CD8-positive, alpha-beta memory T cell (primary cell): ENCODE data around the gene PDZD7. TPM values are rescaled to one million over a fixed set of nuclear protein-coding genes. Genes with fewer than 3 reads are reported as not detected.

ENCODE experiments used
- CTCF ChIA-PET: fragments of 350-600 bp; sonication (Branson Sonifier 250); formaldehyde crosslinking; loops from one replicate; lab custom pipeline; 2021; ENCODE audit warnings: antibody characterized with exemption; lab: Charles Lee
- POLR2A ChIA-PET: fragments of 350-600 bp; sonication (Branson Sonifier 250); formaldehyde crosslinking; loops from one replicate; lab custom pipeline; 2021; ENCODE audit warnings: antibody characterized with exemption; lab: Charles Lee
- DNase-seq, 5 donors: peaks; one replicate each; pipeline versions ENCODE4 v3.0.0 to v3.0.0-alpha.2; 2020 to 2022; ENCODE audit warnings: mixed read lengths in 1 of 5
- H3K27ac ChIP-seq: one replicate; pipeline ENCODE4 v1.7.0; 2013; ENCODE audit warnings: low read depth, mild to moderate bottlenecking, low read length, moderate library complexity
- H3K27me3 ChIP-seq: 2 replicates; pipeline ENCODE4 v1.7.0; 2013; ENCODE audit warnings: low read length, mild to moderate bottlenecking; ENCODE audit not compliant: insufficient read depth, poor library complexity, severe bottlenecking
- H3K36me3 ChIP-seq: 2 replicates; pipeline ENCODE4 v1.7.0; 2013; ENCODE audit warnings: mild to moderate bottlenecking, low read length, moderate library complexity; ENCODE audit not compliant: insufficient read depth
- H3K4me1 ChIP-seq: 2 replicates; pipeline ENCODE4 v1.7.0; 2013; ENCODE audit warnings: mild to moderate bottlenecking, low read length, moderate library complexity; ENCODE audit not compliant: insufficient read depth
- H3K4me3 ChIP-seq: 2 replicates; pipeline ENCODE4 v1.7.0; 2013; ENCODE audit warnings: mild to moderate bottlenecking, low read length
- H3K9me3 ChIP-seq: 2 replicates; pipeline ENCODE4 v1.7.0; 2013; ENCODE audit warnings: mild to moderate bottlenecking, low read length
- H3K27ac Mint-ChIP-seq, 8 donors: one replicate each; pipeline ENCODE4 v1.8.0; 2020 to 2021; ENCODE audit warnings: mixed read lengths in 8 of 8, mild to moderate bottlenecking in 6 of 8, inconsistent platforms in 3 of 8, moderate library complexity in 3 of 8
- H3K27me3 Mint-ChIP-seq, 2 donors: one replicate each; pipeline ENCODE4 v1.8.0; 2020 to 2021; ENCODE audit warnings: mixed read lengths in 2 of 2, mild to moderate bottlenecking in 1 of 2, moderate library complexity in 1 of 2
- H3K36me3 Mint-ChIP-seq, 3 donors: one replicate each; pipeline ENCODE4 v1.8.0; 2020 to 2021; ENCODE audit warnings: mixed read lengths in 3 of 3, inconsistent platforms in 1 of 3, mild to moderate bottlenecking in 1 of 3
- H3K4me1 Mint-ChIP-seq, 3 donors: one replicate each; pipeline ENCODE4 v1.8.0; 2020 to 2021; ENCODE audit warnings: mixed read lengths in 3 of 3, inconsistent platforms in 1 of 3, mild to moderate bottlenecking in 1 of 3
- H3K4me3 Mint-ChIP-seq, 7 donors: one replicate each; pipeline ENCODE4 v1.8.0; 2020 to 2021; ENCODE audit warnings: mixed read lengths in 7 of 7, mild to moderate bottlenecking in 6 of 7, moderate library complexity in 4 of 7, inconsistent platforms in 2 of 7
- H3K9me3 Mint-ChIP-seq, 5 donors: one replicate each; pipeline ENCODE4 v1.8.0; 2020 to 2022; ENCODE audit warnings: mixed read lengths in 5 of 5, mild to moderate bottlenecking in 3 of 5, moderate library complexity in 2 of 5, inconsistent platforms in 1 of 5
- polyA plus RNA-seq: library from polyadenylated mRNA; unstranded; fragments of 300-500 nt; fragmentation: Illumina TruSeq; gene quantifications from one replicate; pipeline ENCODE4 v1.2.3, GENCODE V29; 2021
- total RNA-seq, 2 experiments: library from RNA; stranded (reverse); gene quantifications; one replicate each; pipeline ENCODE4 v1.2.3, GENCODE V29; 2021

The PDZD7 gene
- total RNA-seq: under 1 TPM; 0.31 to 0.33 TPM
- 0.23 TPM for polyA plus RNA-seq

DNA sequence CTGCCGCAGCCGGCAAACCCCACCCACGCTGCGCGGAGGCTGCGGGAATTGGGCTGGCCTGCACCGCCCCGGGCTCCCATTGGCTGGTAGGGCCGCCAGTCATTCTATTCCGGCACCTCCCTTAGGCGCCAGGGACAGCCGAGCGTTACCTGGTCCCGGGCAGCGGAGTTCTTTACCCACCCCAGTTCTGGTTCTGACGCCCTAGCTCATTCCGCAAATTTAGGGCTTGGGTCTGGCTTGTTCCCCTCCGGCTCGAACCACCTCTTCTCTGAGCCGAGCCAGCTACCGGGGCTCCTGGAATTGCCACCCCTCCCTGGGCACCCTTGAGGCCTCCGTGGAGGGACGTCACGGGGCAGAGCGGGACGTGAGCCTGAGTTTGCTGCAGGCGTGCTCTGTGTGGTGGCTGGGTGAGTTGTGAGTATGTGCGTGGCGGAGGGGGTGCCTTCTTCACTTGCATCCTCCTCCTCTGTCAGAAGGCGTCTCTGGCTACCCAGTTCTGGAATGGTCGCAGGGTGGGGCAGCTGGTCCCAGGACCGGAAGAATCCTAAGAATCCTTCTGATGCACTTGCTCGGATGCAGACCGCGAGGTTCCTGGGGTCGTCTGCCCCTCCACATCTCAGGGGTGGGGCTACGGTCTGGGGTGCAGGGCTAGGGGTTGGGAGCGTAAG lies at the start of gene PDZD7, which contains the start of gene SFXN3:
Gene PDZD7, minus strand, starts transcription at position 2 of the 668 bp plus-strand sequence. CDS start 910 bp downstream, outside the sequence.
Gene SFXN3, plus strand, starts transcription at position 107 of the 668 bp plus-strand sequence. CDS start 3,461 bp downstream, outside the sequence.
- peak; percentile 94 to 97 (median 95) for DNase-seq
- peak within 1 kb of the TSS; percentile 94 to 100 (median 98) for H3K27ac Mint-ChIP-seq
- H3K9me3 Mint-ChIP-seq: no peaks in the 10 kb centered on the region
- H3K4me3 ChIP-seq: peak within 1 kb of the TSS; percentile 85
- no peaks in the 10 kb centered on the region for H3K9me3 ChIP-seq
- H3K36me3 Mint-ChIP-seq: peaks cover 0 to 35% (median 5%) of the 10 kb centered on the region in 3 donors
- H3K36me3 ChIP-seq: no peaks in the 10 kb centered on the region
- ChIA-PET CTCF (interaction anchor here (0.8 to 6.4 kb wide), 15 partner anchors 10 to 63 kb away, joined by 3 to 54 read pairs (median 4); partner anchors contain the start of gene KAZALD1), POLR2A (interaction anchor here (0.5 to 1.9 kb wide), 10 partner anchors 10 to 1604 kb away, joined by 3 to 9 read pairs (median 3); no protein-coding TSS in a partner anchor)
- peaks cover 15% of the 10 kb centered on the region for H3K4me1 ChIP-seq
- H3K27me3 Mint-ChIP-seq: peaks cover 3 to 5% of the 10 kb centered on the region in 2 donors
- no peaks in the 10 kb centered on the region for H3K27me3 ChIP-seq
- peak within 1 kb of the TSS; percentile 94 for H3K27ac ChIP-seq
- H3K4me3 Mint-ChIP-seq: peak within 1 kb of the TSS; percentile 92 to 98 (median 93)
- peaks cover 18 to 25% (median 22%) of the 10 kb centered on the region in 3 donors for H3K4me1 Mint-ChIP-seq

DNA sequence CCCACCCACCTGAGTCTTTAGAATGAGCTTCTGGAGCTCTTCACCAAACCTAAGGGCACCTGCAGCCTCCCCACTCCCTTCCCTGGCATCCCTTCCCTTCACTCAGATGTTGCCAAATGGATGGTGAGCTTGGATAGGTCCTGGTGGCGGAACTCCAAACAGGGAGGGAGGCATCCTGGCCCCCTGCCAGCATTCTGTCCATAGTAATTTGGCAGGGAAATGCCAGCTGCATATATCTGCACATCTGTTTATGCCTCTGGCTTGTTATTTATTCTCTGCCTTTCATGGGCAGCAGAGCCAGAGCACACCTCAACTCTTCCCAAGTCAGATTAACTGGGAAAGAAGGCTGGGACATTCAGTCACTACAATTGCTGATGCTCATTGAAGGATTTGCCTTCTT lies 48.9 kb upstream of the PDZD7 start:
- ChIA-PET CTCF (interaction anchor here (0.6 to 1.5 kb wide), 4 partner anchors 12 to 490 kb away, joined by 3 to 7 read pairs (median 4); no protein-coding TSS in a partner anchor), POLR2A (no interaction called here)
- Mint-ChIP-seq H3K4me1 (no peaks in the 10 kb centered on the region), H3K27ac (no peak overlapping the region), H3K36me3 (no peaks in the 10 kb centered on the region), H3K27me3 (peaks cover 22 to 73% of the 10 kb centered on the region in 2 donors), H3K9me3 (no peaks in the 10 kb centered on the region), H3K4me3 (no peak overlapping the region)
- no peaks in the 10 kb centered on the region for H3K9me3 ChIP-seq
- no peak overlapping the region for H3K4me3 ChIP-seq
- no peak for DNase-seq
- no peak overlapping the region for H3K27ac ChIP-seq
- H3K36me3 ChIP-seq: no peaks in the 10 kb centered on the region
- no peaks in the 10 kb centered on the region for H3K4me1 ChIP-seq
- no peaks in the 10 kb centered on the region for H3K27me3 ChIP-seq

DNA sequence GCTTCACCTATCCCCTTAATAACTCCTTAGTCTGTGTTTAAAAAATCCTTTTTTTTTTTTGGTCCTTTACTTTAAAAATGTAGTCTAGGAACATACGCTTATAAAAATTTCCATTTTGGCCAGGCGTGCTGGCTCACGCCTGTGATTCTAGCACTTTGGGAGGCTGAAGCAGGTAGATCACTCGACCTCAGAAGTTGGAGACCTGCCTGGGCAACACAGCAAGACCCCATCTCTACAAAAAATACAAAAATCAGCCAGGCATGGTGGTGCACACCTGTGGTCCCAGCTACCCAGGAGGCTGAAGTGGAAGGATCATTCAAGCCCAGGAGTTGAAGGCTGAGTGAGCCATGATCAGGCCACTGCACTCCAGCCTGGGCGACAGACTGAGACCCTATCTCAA lies 45.7 kb upstream of the PDZD7 start:
- Histone ChIP-seq H3K27me3 (no peaks in the 10 kb centered on the region), H3K27ac (no peak overlapping the region), H3K4me1 (no peaks in the 10 kb centered on the region), H3K4me3 (no peak overlapping the region), H3K36me3 (no peaks in the 10 kb centered on the region), H3K9me3 (no peaks in the 10 kb centered on the region)
- Mint-ChIP-seq H3K27ac (no peak overlapping the region), H3K9me3 (no peaks in the 10 kb centered on the region), H3K27me3 (peaks cover 31 to 80% of the 10 kb centered on the region in 2 donors), H3K4me3 (no peak overlapping the region), H3K4me1 (no peaks in the 10 kb centered on the region), H3K36me3 (no peaks in the 10 kb centered on the region)
- POLR2A ChIA-PET: no interaction called here
- DNase-seq: no peak
- CTCF ChIA-PET: interaction anchor here (0.8 to 1.8 kb wide), 2 partner anchors 19 to 66 kb away, joined by 3 to 4 read pairs; no protein-coding TSS in a partner anchor

DNA sequence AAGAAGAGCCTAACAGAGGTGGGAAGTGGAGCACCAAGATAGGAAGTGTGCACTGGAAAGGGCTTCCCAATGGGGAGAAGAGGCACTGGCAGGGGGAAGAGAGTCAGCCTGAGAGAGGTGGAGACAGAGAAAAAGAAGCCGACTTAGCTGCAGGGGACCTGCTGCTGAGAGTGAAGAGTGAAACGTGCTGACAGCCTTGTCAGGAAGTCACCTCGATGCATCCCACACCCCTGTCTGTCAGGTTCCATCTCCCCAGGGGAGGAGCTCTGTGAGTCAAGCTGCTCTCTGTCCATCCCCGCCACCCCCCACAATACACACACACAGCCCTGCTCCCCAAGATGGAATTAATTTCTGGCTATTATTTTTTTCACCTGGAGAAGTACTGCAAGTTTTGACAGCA lies 44.8 kb upstream of the PDZD7 start:
- no peaks in the 10 kb centered on the region for H3K9me3 Mint-ChIP-seq
- Histone ChIP-seq H3K4me1 (no peaks in the 10 kb centered on the region), H3K36me3 (no peaks in the 10 kb centered on the region), H3K27ac (no peak overlapping the region), H3K4me3 (no peak overlapping the region), H3K9me3 (no peaks in the 10 kb centered on the region), H3K27me3 (no peaks in the 10 kb centered on the region)
- ChIA-PET POLR2A (no interaction called here), CTCF (interaction anchor here (0.7 to 2.0 kb wide), 4 partner anchors 20 to 66 kb away, joined by 3 to 10 read pairs (median 4); no protein-coding TSS in a partner anchor)
- no peaks in the 10 kb centered on the region for H3K36me3 Mint-ChIP-seq
- H3K27me3 Mint-ChIP-seq: peaks cover 26 to 75% of the 10 kb centered on the region in 2 donors
- no peak overlapping the region for H3K4me3 Mint-ChIP-seq
- no peaks in the 10 kb centered on the region for H3K4me1 Mint-ChIP-seq
- no peak for DNase-seq
- no peak overlapping the region for H3K27ac Mint-ChIP-seq

DNA sequence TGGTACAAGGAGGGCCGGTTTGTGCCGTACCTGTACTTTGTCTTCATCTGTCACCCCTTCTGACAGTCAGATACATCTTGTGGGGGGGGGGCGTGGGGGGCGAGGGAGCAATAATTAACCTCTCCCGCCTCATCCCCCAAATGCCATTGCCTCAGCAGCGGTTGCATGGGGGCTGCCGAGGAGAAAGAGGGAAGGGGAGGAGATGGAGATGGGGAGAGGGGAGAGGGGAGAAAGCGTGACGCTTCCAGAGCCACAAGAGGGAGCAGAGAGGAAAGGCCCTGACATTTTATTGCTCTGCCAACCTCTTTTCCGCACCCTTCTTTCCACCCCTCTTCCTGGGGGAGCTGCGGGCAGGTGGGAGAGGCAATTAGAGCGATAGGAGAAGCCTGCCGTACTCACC lies 42.7 kb upstream of the PDZD7 start:
- H3K27me3 Mint-ChIP-seq: peaks cover 23 to 59% of the 10 kb centered on the region in 2 donors

DNA sequence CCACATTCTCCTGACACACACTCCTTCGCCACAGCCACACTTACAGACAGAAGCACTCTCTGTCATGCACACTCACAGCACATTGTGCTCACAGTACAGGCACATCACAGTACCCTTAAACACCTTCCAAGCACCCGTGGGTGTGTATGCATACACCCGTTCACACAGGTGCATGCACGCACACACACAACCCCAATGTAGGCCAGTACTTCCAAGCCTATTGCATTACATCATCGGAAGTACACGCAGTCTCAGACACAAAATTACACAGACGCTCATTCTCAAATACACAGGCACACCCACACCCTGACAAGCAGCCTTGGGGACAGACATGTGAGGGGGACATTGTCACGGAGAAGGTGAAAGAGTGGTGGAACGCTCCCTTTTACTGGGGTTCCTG lies 42.0 kb upstream of the PDZD7 start:
- peaks cover 21 to 53% of the 10 kb centered on the region in 2 donors for H3K27me3 Mint-ChIP-seq
- no peak overlapping the region for H3K27ac ChIP-seq
- no peaks in the 10 kb centered on the region for H3K4me1 ChIP-seq
- no peaks in the 10 kb centered on the region for H3K9me3 Mint-ChIP-seq
- no peak overlapping the region for H3K4me3 Mint-ChIP-seq
- no peak overlapping the region for H3K4me3 ChIP-seq
- no peaks in the 10 kb centered on the region for H3K36me3 Mint-ChIP-seq
- no peaks in the 10 kb centered on the region for H3K9me3 ChIP-seq
- peak overlapping the region in 1 of 8 donors; percentile 16 for H3K27ac Mint-ChIP-seq
- CTCF ChIA-PET: no interaction called here
- no peaks in the 10 kb centered on the region for H3K27me3 ChIP-seq
- H3K4me1 Mint-ChIP-seq: peaks cover 0 to under 1% (median under 1%) of the 10 kb centered on the region in 3 donors
- H3K36me3 ChIP-seq: no peaks in the 10 kb centered on the region
- POLR2A ChIA-PET: no interaction called here
- DNase-seq: no peak

More for the DNA sequence above, 42.7 kb upstream of the PDZD7 start:
- H3K4me3 ChIP-seq: no peak overlapping the region
- no peak overlapping the region for H3K27ac ChIP-seq
- H3K9me3 Mint-ChIP-seq: no peaks in the 10 kb centered on the region
- ChIA-PET CTCF (interaction anchor here (0.7 to 2.1 kb wide), 4 partner anchors 9 to 73 kb away, joined by 3 to 10 read pairs (median 5); no protein-coding TSS in a partner anchor), POLR2A (no interaction called here)
- no peaks in the 10 kb centered on the region for H3K36me3 ChIP-seq
- H3K4me3 Mint-ChIP-seq: no peak overlapping the region
- DNase-seq: no peak
- H3K36me3 Mint-ChIP-seq: no peaks in the 10 kb centered on the region
- no peaks in the 10 kb centered on the region for H3K9me3 ChIP-seq
- no peaks in the 10 kb centered on the region for H3K27me3 ChIP-seq
- no peaks in the 10 kb centered on the region for H3K4me1 ChIP-seq
- no peaks in the 10 kb centered on the region for H3K4me1 Mint-ChIP-seq
- no peak overlapping the region for H3K27ac Mint-ChIP-seq

DNA sequence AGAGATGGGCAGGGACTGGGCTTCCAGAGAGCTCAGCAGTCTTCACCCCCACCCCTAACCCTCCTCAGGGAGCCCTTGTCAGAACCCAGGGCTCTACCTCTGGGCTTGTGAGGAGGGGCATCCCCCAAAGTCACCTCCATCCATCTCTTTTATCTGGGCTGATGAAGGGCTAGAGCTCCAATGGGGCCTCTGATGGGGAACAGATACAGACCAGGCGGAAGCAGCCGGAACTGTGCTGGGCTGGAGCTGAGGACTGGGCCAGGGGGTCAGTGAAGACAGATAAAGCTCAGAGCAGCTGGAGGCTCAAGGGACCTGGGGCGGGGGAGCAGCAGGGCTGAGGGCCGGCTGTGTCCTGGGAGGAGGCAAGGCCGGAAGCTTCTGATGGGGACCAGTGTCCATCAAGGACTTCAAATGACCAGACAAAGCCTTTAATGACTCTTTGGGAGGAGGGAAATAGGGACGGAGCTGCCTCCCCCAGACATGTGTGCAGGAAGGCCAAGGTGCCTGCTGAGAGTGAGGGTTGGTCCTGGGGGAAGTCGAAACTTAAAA lies 41.0 kb upstream of the PDZD7 start:
- Histone ChIP-seq H3K4me3 (no peak overlapping the region), H3K4me1 (peaks cover 7% of the 10 kb centered on the region), H3K36me3 (no peaks in the 10 kb centered on the region), H3K27ac (no peak overlapping the region), H3K9me3 (no peaks in the 10 kb centered on the region), H3K27me3 (peaks cover 6% of the 10 kb centered on the region)
- no peak overlapping the region for H3K4me3 Mint-ChIP-seq
- H3K27ac Mint-ChIP-seq: no peak overlapping the region
- no peaks in the 10 kb centered on the region for H3K36me3 Mint-ChIP-seq
- DNase-seq: no peak
- POLR2A ChIA-PET: no interaction called here
- peaks cover 3 to 9% (median 5%) of the 10 kb centered on the region in 3 donors for H3K4me1 Mint-ChIP-seq
- CTCF ChIA-PET: interaction anchor here (1.0 to 19.6 kb wide), 4 partner anchors 11 to 70 kb away, joined by 3 to 258 read pairs (median 6); no protein-coding TSS in a partner anchor
- peaks cover 25 to 58% of the 10 kb centered on the region in 2 donors for H3K27me3 Mint-ChIP-seq
- H3K9me3 Mint-ChIP-seq: peaks cover 0 to 2% (median 0%) of the 10 kb centered on the region in 5 donors
